Lower lobe of right lung (tissue), 2 donors: ENCODE results near the gene SMARCA4. TPM values are rescaled to one million over a fixed set of nuclear protein-coding genes. Genes with fewer than 3 reads are reported as not detected.

Experiments
- ATAC-seq, 2 donors: fragments of 200-7000 bp; cut with Tn5 transposase; one replicate each; pipeline ENCODE4 v1.9.1; 2020 to 2022; ENCODE audit warnings: mild to moderate bottlenecking in 2 of 2, moderate library complexity in 2 of 2
- DNase-seq: peaks from one replicate; pipeline ENCODE4 v3.0.0-alpha.2; 2020
- H3K27ac ChIP-seq: fragments of 200-600 bp; one replicate; pipeline ENCODE4 v1.8.0; 2022
- H3K27me3 ChIP-seq: fragments of 200-600 bp; one replicate; pipeline ENCODE4 v1.8.0; 2022; ENCODE audit warnings: low read depth
- H3K36me3 ChIP-seq: fragments of 200-600 bp; one replicate; pipeline ENCODE4 v1.8.0; 2022; ENCODE audit warnings: mild to moderate bottlenecking
- H3K4me1 ChIP-seq: fragments of 200-600 bp; one replicate; pipeline ENCODE4 v1.8.0; 2022
- H3K4me3 ChIP-seq: fragments of 200-600 bp; one replicate; pipeline ENCODE4 v1.8.0; 2022; ENCODE audit warnings: mild to moderate bottlenecking
- H3K9me3 ChIP-seq: fragments of 200-600 bp; one replicate; pipeline ENCODE4 v1.8.0; 2022
- intact Hi-C: fragments of 100-400 bp; cut with DNase I; formaldehyde crosslinking; loops from one replicate; pipeline ENCODE4 v1.11.0; 2022
- total RNA-seq: library from RNA; stranded (reverse); fragmentation: NEBNext Ultra II Directional; extraction: Animal tissue kit (Norgen Biotek cat#: 25700); gene quantifications from one replicate; pipeline ENCODE4 v1.2.1, GENCODE V29; 2021
- TF ChIP-seq, protein P1 (sequence below): fragments of 200-600 bp; IDR thresholded peaks from one replicate; pipeline ENCODE4 v1.8.0; 2022; ENCODE audit warnings: antibody characterized with exemption, mild to moderate bottlenecking
- donor health status: DM: no; HTN: yes; CAD: no; lungs with severe emphysema.

SMARCA4 gene
- total RNA-seq, 1 donor from 2014 or later: 85.0 TPM

DNA sequence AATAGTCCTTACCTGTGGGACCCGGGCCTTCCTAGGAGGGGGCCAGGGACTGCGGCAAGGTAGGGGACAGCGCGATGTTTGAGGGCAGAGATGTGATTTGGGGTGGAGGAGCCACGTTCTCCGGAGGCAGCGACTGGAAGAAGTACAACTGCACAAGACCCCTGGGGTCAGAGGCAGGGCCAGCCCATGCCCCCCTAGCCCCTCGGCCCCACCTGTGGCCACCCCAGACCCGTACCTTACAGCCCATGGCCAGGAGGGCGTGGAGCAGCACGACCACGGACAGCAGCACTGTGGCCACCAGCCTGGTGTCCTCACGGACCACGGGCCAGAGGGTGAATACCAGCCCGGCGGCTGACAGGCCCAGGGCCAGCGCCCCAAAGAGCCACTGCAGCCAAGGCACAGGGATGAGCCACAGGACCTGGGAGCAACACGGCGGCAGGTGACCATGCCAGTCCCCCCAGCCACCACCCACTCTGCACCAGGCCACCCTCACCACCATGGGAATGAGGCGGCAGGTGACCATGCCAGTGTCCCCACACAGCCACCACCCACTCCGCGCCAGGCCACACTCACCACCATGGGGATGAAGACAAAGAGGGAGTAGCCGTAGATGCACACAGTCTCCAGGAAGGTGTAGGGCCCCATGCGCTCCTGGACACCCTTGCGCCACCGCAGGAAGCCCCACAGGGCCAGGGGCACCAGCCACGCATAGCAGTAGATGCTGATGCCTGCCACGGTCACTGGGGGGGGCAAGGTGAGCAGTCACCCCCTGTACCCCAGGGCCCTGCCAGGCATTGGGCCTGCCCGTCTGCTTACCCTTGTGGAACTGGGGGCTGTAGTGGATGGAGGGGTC is 37.3 kb upstream of the SMARCA4 start:
- no peaks in the 10 kb centered on the region for H3K27me3 ChIP-seq
- intact Hi-C loops: no loop called here
- H3K9me3 ChIP-seq: no peaks in the 10 kb centered on the region
- TF ChIP-seq, protein P1, sequence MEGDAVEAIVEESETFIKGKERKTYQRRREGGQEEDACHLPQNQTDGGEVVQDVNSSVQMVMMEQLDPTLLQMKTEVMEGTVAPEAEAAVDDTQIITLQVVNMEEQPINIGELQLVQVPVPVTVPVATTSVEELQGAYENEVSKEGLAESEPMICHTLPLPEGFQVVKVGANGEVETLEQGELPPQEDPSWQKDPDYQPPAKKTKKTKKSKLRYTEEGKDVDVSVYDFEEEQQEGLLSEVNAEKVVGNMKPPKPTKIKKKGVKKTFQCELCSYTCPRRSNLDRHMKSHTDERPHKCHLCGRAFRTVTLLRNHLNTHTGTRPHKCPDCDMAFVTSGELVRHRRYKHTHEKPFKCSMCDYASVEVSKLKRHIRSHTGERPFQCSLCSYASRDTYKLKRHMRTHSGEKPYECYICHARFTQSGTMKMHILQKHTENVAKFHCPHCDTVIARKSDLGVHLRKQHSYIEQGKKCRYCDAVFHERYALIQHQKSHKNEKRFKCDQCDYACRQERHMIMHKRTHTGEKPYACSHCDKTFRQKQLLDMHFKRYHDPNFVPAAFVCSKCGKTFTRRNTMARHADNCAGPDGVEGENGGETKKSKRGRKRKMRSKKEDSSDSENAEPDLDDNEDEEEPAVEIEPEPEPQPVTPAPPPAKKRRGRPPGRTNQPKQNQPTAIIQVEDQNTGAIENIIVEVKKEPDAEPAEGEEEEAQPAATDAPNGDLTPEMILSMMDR: no peak
- ATAC-seq: no peak
- no peak for DNase-seq
- H3K27ac ChIP-seq: no peak overlapping the region
- no peak overlapping the region for H3K4me3 ChIP-seq
- peaks cover 67% of the 10 kb centered on the region for H3K36me3 ChIP-seq
- peaks cover 14% of the 10 kb centered on the region for H3K4me1 ChIP-seq

DNA sequence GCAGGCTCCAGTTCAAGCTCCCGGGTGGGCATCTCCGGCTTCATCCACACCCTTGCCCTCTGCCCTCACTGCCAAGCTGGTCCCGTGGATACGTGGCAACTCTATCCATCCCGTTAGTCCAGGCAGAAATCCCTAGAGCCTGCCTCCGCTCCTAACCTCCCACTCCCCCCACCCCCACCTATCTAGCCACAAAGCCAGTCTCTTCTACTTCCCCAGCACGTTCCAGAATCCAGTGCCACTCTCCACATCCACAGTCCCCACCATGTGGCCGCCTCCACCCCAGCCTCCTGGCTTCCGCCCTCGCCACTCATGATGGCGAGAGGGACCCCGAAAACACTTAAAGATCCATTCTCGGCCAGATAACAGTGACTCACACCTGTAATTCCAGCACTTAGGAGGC is 36.2 kb upstream of the SMARCA4 start:
- ATAC-seq (no peak), DNase-seq (no peak)
- Histone ChIP-seq H3K36me3 (peaks cover 56% of the 10 kb centered on the region), H3K27ac (no peak overlapping the region), H3K4me1 (peaks cover 20% of the 10 kb centered on the region), H3K4me3 (no peak overlapping the region), H3K9me3 (no peaks in the 10 kb centered on the region), H3K27me3 (no peaks in the 10 kb centered on the region)
- TF ChIP-seq, protein P1: no peak
- intact Hi-C loops: no loop called here

DNA sequence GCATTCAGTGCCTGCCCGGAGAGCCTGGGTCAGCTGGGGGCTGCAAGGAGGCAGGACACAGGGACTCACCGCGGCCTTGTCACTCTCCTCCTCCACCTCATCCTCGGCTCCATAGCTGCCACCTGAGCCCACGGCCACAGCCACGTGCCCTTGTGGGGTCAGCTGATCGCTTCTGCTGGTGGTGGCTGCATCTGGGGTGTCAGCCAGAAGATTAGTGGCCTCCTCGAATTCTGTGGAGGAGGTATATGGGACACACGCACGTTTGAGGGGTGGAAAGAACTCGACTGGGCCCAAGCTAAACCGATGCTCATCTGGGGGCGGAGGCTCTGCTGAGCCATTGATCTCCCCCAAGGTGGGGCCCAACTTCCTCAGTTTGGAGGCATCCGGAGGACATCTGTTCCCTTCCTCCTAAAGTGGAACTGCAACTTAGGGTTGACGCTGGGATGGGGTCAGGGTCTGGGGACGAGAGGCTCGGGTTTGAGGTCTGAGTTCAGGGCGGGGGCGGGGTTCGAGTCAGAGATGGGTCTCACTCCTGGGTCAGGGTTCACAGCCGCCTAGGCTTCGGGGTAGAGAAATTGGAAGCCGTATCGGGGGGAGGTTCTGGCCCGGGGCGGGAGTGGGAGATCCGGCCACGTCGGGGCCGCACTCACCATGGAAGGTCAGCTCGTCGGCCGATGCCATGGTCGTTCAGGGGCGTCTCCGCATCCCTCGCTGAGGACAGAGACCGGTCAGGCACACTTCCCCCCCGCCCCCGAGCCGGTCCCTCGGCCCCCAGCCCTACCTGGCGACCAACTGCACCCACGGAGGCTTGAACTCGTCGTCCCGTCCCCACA is 32.9 kb upstream of the SMARCA4 start:
- TF ChIP-seq, protein P1: no peak
- peak; percentile 0 to 2 for ATAC-seq
- H3K27me3 ChIP-seq: no peaks in the 10 kb centered on the region
- peaks cover 40% of the 10 kb centered on the region for H3K4me1 ChIP-seq
- no peak for DNase-seq
- H3K4me3 ChIP-seq: peak overlapping the region; percentile 100
- no peaks in the 10 kb centered on the region for H3K9me3 ChIP-seq
- H3K36me3 ChIP-seq: peaks cover 38% of the 10 kb centered on the region
- intact Hi-C loops: no loop called here
- peak overlapping the region; percentile 87 for H3K27ac ChIP-seq

DNA sequence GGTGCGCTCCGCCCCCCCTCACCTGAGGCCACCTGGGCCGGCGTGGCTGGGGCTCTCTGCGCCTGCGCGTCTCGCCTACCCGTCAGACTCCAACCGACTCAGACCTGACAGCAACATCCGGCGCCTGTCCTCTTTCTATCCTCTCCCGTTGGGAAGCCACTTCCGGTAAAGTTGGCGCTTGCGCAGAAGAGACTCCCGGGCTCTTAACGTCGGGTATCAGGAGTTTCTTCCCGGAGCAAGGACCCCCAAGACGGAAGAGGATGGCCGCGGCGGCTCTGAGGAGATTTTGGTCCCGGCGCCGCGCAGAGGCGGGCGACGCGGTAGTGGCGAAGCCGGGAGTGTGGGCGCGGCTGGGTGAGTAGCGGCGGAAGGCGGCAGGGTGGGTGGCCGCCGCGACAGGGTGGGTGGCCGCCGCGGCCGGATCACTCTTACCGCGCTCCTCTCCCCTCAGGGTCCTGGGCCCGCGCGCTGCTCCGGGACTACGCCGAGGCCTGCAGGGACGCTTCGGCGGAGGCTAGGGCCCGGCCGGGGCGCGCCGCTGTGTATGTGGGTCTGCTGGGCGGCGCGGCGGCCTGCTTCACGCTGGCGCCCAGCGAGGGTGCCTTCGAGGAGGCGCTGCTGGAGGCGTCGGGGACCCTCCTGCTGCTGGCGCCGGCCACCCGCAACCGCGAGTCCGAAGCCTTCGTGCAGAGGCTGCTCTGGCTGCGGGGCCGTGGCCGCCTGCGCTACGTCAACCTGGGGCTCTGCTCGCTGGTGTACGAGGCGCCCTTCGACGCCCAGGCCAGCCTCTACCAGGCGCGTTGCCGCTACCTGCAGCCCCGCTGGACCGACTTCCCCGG is 32.0 kb upstream of the SMARCA4 start, which contains the start of the genes TIMM29 and YIPF2:
TIMM29 (plus strand) TSS at position 249 of the 839 bp plus-strand sequence; CDS start at position 261, 12 bp downstream.
YIPF2 (minus strand) TSS at position 77 of the 839 bp plus-strand sequence. CDS start 229 bp downstream, outside the sequence.
- peaks cover 40% of the 10 kb centered on the region for H3K4me1 ChIP-seq
- ATAC-seq (peak; percentile 96 to 97), DNase-seq (peak; percentile 98)
- H3K4me3 ChIP-seq: peak within 1 kb of the TSS; percentile 100
- H3K27me3 ChIP-seq: no peaks in the 10 kb centered on the region
- H3K36me3 ChIP-seq: peaks cover 37% of the 10 kb centered on the region
- intact Hi-C loops: no loop called here
- H3K9me3 ChIP-seq: no peaks in the 10 kb centered on the region
- TF ChIP-seq, protein P1: no peak
- peak within 1 kb of the TSS; percentile 87 for H3K27ac ChIP-seq

DNA sequence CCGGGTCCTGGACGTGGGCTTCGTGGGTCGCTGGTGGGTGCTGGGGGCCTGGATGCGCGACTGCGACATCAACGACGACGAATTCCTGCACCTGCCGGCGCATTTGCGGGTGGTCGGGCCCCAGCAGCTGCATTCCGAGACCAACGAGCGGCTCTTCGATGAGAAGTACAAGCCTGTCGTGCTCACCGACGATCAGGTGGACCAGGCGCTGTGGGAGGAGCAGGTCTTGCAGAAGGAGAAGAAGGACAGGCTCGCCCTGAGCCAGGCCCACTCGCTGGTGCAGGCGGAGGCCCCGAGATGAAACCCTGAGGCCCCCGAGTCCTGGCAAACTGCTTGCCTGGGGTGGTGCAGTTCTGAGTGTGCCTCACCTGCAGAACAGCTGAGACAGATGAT is 31.4 kb upstream of the SMARCA4 start:
- no peaks in the 10 kb centered on the region for H3K27me3 ChIP-seq
- peaks cover 30% of the 10 kb centered on the region for H3K36me3 ChIP-seq
- ATAC-seq (no peak), DNase-seq (no peak)
- intact Hi-C loops: no loop called here
- peak overlapping the region; percentile 87 for H3K27ac ChIP-seq
- no peaks in the 10 kb centered on the region for H3K9me3 ChIP-seq
- TF ChIP-seq, protein P1: no peak
- H3K4me3 ChIP-seq: peak overlapping the region; percentile 100
- peaks cover 40% of the 10 kb centered on the region for H3K4me1 ChIP-seq
